NCI-H2081 treated with DMSO at 0.1 percent for 48 hours (cell line): ENCODE data around the gene BIRC7.
"Not testable (repeated sequence)": the region's sequence is repeated elsewhere in the genome, so short reads cannot be mapped to it uniquely, and the experiment has no call there.

Source experiments
- DNase-seq: peaks from one replicate; lab custom pipeline; 2025; lab: John Stamatoyannopoulos, UW

The BIRC7 gene

GRCh38 chr20:63248835-63249591, 13.3 kb downstream of the BIRC7 start:
- no peak for DNase-seq

- no peak for DNase-seq
Observed at GRCh38 chr20:63249891-63250290, 14.2 kb downstream of the BIRC7 start.

GRCh38 chr20:63251350-63251749, 15.6 kb downstream of the BIRC7 start:
- not testable (repeated sequence) for DNase-seq

- no peak for DNase-seq
Observed at GRCh38 chr20:63252284-63252711, 16.6 kb downstream of the BIRC7 start.

GRCh38 chr20:63253065-63253437, 17.3 kb downstream of the BIRC7 start:
- no peak for DNase-seq

GRCh38 chr20:63253438-63254231, 17.9 kb downstream of the BIRC7 start:
- no peak for DNase-seq

GRCh38 chr20:63254232-63254605, 18.5 kb downstream of the BIRC7 start, which contains the start of gene NKAIN4:
TSS of gene NKAIN4 (minus strand) at chr20:63254463. CDS start at chr20:63254450, 13 bp downstream.
- DNase-seq, result no peak

DNA sequence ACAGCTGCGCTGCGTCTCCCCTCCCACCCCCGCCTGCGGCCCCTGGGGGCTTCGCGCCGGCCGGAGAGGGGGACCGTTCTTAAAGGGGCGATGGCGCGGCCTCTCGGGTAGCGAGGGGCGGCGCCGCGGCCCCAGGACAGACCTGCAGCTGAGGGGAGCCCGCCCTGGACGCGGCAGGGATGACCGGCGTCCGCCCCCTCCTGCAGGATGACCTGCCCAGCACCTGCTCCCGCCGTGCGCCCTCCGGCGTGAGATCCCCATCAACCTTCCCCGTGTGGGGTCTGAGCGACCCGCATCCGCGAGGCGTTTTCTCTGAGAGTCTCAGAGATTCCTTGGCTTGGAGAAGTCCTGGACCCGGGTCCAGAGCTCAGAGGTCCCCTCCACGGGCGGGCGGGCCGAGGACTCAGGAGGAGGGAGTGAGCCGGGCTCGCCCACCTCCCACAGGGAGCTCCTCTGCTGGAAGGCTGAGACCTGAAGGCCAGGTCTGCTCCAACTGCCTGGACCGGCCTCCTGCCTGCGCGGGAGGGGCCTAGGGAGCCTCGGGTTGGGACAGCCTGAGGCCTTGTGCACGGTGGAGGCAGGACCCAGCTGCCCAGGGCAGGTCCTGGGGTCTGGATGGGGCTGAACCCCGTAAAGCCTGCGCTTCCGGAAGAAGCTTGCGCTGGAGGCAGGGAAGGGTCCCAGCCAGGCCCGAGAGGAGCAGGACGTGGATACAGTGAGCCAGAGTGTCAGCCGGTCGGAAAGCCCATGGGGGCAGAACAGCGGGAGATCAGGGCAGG, 19.1 kb downstream of the BIRC7 start:
- no peak for DNase-seq

- no peak for DNase-seq
Observed at GRCh38 chr20:63255931-63256704, 20.4 kb downstream of the BIRC7 start.

- DNase-seq, result no peak
Observed at GRCh38 chr20:63256954-63257353, 21.2 kb downstream of the BIRC7 start.

DNA sequence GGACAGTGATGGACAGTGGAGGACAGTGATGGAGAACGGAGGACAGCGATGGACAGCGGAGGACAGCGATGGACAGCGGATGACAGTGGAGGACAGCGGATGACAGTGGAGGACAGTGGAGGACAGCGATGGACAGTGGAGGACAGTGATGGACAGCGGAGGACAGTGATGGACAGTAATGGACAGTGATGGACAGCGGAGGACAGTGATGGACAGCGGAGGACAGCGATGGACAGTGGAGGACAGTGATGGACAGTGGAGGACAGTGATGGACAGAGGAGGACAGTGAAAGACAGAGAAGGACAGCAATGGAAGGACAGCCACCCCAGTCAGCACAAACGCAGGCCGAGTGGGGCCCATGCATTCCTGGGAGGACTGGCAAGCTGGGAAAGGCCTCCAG, 21.9 kb downstream of the BIRC7 start:
- DNase-seq, result no peak

GRCh38 chr20:63258781-63259180, 23.1 kb downstream of the BIRC7 start:
- no peak for DNase-seq

DNA sequence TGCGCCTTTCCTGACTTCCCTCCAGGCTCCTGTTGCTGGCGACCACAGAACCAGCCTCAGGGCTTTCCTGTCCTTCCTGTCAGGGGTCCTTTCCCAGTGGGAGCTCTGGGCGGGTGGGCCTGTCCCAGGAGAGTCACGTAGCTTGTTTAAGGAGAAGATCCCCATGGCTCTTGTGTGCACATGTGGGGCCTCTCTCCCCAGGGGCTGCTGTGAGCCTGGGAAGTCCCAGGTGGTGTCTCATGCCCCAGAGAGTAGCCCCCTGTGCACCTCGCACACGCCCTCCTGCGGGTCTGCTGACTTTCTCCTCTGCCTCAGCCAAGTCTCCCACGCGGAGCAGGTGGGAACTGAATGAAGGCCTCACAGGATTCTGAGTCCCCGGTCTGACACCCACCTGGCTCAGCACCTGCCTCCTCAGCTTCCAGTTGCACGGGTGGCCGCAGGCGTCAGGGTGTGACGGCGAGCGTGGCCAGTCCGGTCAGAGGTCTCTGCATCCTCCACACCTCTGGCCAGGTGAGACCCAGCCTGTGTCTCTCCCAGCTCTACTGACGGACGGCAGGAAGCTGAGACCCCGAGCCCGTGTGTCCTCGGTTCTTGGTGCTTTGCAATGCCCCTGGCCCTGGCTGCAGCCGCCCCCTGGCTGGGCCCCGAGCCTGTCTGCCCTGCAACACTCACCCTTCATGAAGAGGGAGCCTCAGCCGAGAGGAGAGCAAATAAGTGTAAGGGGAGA, 24.2 kb downstream of the BIRC7 start:
- DNase-seq, result no peak

DNA sequence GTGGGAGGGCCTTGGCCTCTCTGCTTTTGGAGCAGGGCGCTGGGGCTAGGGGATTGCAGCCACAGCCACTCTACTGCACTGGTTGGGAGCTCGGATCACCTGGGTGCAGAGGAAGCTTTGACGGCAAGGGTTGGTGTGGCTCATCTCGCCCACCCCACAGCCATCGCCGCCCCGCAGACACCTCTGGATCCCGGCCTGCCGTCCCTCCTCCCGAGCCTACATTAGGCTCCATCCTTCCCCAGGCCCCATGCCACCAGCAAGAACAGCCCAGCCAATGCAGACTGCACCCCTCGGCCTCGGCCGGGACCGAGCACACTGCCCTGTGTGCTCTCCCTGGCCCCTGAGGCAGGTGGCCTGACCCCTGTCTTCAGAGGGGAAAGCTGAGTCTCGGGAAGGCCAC, 24.8 kb downstream of the BIRC7 start:
- no peak for DNase-seq

DNA sequence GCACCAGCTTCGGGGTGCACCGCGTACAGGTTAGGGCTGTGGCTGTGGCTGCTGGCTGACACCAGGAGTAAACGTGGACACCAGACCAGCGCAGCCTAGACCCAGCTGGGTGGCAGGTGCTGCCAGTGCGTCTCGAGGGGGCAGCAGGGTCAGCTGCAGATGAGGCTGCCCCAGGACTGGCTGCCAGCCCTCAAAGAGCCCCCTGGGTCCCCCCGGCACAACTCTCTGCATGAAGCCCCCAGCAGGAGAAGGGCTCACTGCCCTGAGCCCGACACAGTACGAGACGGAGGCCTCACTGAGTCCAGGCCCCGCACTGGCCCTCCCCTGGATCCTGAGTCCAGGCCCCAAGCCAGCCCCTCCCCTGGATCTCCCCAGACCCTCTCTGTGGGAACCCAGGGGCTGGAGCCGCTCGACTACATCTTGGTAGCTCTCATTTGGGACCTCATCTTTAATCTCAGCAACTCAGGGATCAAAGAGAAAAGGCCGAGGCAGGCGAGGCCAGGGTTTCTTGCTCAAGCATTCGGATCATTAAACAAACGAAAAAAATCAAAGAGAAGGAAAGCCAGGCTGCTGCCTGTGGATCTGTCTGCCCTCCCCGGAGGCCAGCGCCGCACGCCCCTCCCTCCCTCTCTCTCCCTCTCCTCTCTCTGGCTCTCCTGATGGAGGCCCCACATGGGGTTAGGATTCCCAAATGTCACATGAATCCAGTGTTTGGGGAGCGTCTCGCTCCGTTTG, 25.5 kb downstream of the BIRC7 start:
- no peak for DNase-seq

- no peak for DNase-seq
Observed at GRCh38 chr20:63261795-63262528, 26.3 kb downstream of the BIRC7 start.

GRCh38 chr20:63262836-63263235, 27.1 kb downstream of the BIRC7 start:
- no peak for DNase-seq

DNA sequence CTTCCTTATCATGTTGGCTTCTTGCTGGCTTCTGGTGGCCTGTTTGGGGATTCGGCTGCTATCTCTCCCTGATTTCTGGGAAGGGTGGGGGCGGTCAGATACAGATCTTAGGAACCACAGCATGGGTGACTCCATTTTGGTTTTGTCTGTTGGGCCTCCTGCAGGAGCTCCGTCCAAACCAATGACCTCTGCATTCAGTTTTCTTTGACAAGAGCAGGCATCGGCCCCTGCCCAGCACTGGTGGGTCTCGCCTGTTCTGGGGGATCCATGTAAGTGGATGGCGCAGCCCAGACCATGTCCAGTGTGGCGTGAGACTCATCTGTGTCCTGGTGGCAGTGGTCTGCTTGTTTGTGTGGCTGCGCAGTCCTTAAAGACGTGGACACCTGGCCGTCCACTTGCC, 28.3 kb downstream of the BIRC7 start:
- DNase-seq, result no peak

DNA sequence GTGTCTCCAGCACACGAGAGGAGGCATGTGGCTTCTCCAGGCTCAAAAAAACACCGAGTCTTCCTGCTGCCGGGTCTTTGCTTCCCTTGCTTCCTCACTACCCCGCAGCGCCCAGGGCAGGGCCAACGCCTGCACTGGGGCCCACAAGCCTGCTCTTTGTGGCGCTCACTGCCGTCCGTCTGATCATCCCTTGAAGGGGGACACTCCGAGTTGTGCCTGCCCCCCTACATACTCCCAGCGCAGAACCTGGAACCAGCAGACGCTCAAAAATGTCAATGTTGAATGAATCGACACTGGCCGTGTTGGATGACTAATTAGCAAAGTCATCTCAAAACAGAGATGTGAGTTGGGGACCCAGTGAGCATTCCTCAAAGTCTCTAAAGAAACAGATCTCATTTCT, 28.8 kb downstream of the BIRC7 start:
- no peak for DNase-seq
